ENCODE results near the gene SLC24A2.

- TF ChIP-seq, protein P1, sequence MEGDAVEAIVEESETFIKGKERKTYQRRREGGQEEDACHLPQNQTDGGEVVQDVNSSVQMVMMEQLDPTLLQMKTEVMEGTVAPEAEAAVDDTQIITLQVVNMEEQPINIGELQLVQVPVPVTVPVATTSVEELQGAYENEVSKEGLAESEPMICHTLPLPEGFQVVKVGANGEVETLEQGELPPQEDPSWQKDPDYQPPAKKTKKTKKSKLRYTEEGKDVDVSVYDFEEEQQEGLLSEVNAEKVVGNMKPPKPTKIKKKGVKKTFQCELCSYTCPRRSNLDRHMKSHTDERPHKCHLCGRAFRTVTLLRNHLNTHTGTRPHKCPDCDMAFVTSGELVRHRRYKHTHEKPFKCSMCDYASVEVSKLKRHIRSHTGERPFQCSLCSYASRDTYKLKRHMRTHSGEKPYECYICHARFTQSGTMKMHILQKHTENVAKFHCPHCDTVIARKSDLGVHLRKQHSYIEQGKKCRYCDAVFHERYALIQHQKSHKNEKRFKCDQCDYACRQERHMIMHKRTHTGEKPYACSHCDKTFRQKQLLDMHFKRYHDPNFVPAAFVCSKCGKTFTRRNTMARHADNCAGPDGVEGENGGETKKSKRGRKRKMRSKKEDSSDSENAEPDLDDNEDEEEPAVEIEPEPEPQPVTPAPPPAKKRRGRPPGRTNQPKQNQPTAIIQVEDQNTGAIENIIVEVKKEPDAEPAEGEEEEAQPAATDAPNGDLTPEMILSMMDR (IDR thresholded peaks at IDR 0.05), result no peak
- TF ChIP-seq POLR2A (IDR thresholded peaks at IDR 0.05), result no peak
These were observed 31.1 kb downstream of the SLC24A2 start for GRCh38 chr9:19757745-19758144.

Data from uterus (tissue), 2 donors.